ENCODE data around the gene RERE.

Gene RERE

GRCh38 chr1:8345621-8346415, 471.6 kb downstream of the RERE start:
- TF ChIP-seq FOXM1 (IDR thresholded peaks at IDR 0.05; ENCODE audit: borderline replicate concordance, low read depth) (no peak), REST (IDR thresholded peaks at IDR 0.05; ENCODE audit: low read depth) (no peak), TAF1 (IDR thresholded peaks at IDR 0.05; ENCODE audit: low read depth) (no peak), EGR1 (IDR thresholded peaks at IDR 0.05) (no peak), USF1 (IDR thresholded peaks at IDR 0.05) (no peak), CREB1 (IDR thresholded peaks at IDR 0.05; ENCODE audit: low read depth) (no peak)

GRCh38 chr1:8344893-8345507, 472.4 kb downstream of the RERE start:
- TF ChIP-seq ZBTB7A (IDR thresholded peaks at IDR 0.05; ENCODE audit: low read depth) (no peak), EP300 (IDR thresholded peaks at IDR 0.05; ENCODE audit: borderline replicate concordance) (no peak), EGR1 (IDR thresholded peaks at IDR 0.05) (no peak), TCF12 (IDR thresholded peaks at IDR 0.05; ENCODE audit: low read depth) (no peak), RAD21 (IDR thresholded peaks at IDR 0.05; ENCODE audit: low read depth) (no peak), CREB1 (IDR thresholded peaks at IDR 0.05; ENCODE audit: low read depth) (no peak), USF1 (IDR thresholded peaks at IDR 0.05) (no peak), FOXM1 (IDR thresholded peaks at IDR 0.05; ENCODE audit: borderline replicate concordance, low read depth) (no peak), YY1 (IDR thresholded peaks at IDR 0.05; ENCODE audit: low read depth) (no peak), CEBPB (IDR thresholded peaks at IDR 0.05) (no peak), MAX (IDR thresholded peaks at IDR 0.05) (no peak), TEAD4 (IDR thresholded peaks at IDR 0.05) (no peak), NFIC (IDR thresholded peaks at IDR 0.05) (no peak)

- peak; percentile 68 for TF ChIP-seq TEAD4 (IDR thresholded peaks at IDR 0.05)
- peak; percentile 59 for TF ChIP-seq MAX (IDR thresholded peaks at IDR 0.05)
- no peak; the same call in 1 of the 2 replicates for TF ChIP-seq RAD21 (IDR thresholded peaks at IDR 0.05; ENCODE audit: low read depth)
- TF ChIP-seq NFIC (IDR thresholded peaks at IDR 0.05) = peak; percentile 56; the same call in 1 of the 2 replicates
- peak; percentile 50; the same call in 1 of the 2 replicates for TF ChIP-seq EP300 (IDR thresholded peaks at IDR 0.05; ENCODE audit: borderline replicate concordance)
- no peak for TF ChIP-seq CREB1 (IDR thresholded peaks at IDR 0.05; ENCODE audit: low read depth)
- TF ChIP-seq ZBTB7A (IDR thresholded peaks at IDR 0.05; ENCODE audit: low read depth) = no peak
- TF ChIP-seq TAF1 (IDR thresholded peaks at IDR 0.05; ENCODE audit: low read depth) = no peak
- TF ChIP-seq TCF12 (IDR thresholded peaks at IDR 0.05; ENCODE audit: low read depth) = no peak
- no peak for TF ChIP-seq USF1 (IDR thresholded peaks at IDR 0.05)
- no peak for TF ChIP-seq FOXM1 (IDR thresholded peaks at IDR 0.05; ENCODE audit: borderline replicate concordance, low read depth)
- TF ChIP-seq CEBPB (IDR thresholded peaks at IDR 0.05) = no peak
- no peak for TF ChIP-seq YY1 (IDR thresholded peaks at IDR 0.05; ENCODE audit: low read depth)
Measured at GRCh38 chr1:8343464-8344001, 473.9 kb downstream of the RERE start.

GRCh38 chr1:8343044-8343443, 474.4 kb downstream of the RERE start:
- TF ChIP-seq REST (IDR thresholded peaks at IDR 0.05; ENCODE audit: low read depth) (no peak), TAF1 (IDR thresholded peaks at IDR 0.05; ENCODE audit: low read depth) (no peak), EGR1 (IDR thresholded peaks at IDR 0.05) (no peak), CREB1 (IDR thresholded peaks at IDR 0.05; ENCODE audit: low read depth) (no peak)

- TF ChIP-seq TEAD4 (IDR thresholded peaks at IDR 0.05) = no peak
- TF ChIP-seq EGR1 (IDR thresholded peaks at IDR 0.05) = no peak
- TF ChIP-seq USF1 (IDR thresholded peaks at IDR 0.05) = no peak
- TF ChIP-seq CEBPB (IDR thresholded peaks at IDR 0.05) = no peak
- TF ChIP-seq MAX (IDR thresholded peaks at IDR 0.05) = no peak
Measured at GRCh38 chr1:8342325-8342724, 475.1 kb downstream of the RERE start.

Measured in Ishikawa (cell line).